Prostate gland (tissue), 2 donors: ENCODE measurements around the gene RPS6KL1. TPM values are rescaled to one million over a fixed set of nuclear protein-coding genes. Genes with fewer than 3 reads are reported as not detected.

Experiments
- DNase-seq: peaks from one replicate; pipeline ENCODE4 v3.0.0-alpha.2; 2019; ENCODE audit warnings: low spot score
- H3K27ac ChIP-seq, 2 donors: fragments of 200-600 bp; sonication (generic); 2 replicates each; pipeline ENCODE4 v1.5.1; 2017 to 2019
- H3K27me3 ChIP-seq: fragments of 200-600 bp; sonication (generic); replicated peaks from 2 replicates; pipeline ENCODE4 v1.5.1; 2019; ENCODE audit not compliant: insufficient read depth
- H3K36me3 ChIP-seq, 2 donors: fragments of 200-600 bp; sonication (generic); 1 replicate in 1 of 2; 2 replicates in 1 of 2; pipeline versions ENCODE4 v1.5.1 to v1.8.1; 2017 to 2019
- H3K4me1 ChIP-seq: fragments of 200-600 bp; sonication (generic); replicated peaks from 2 replicates; pipeline ENCODE4 v1.5.1; 2019
- H3K4me3 ChIP-seq, 2 donors: fragments of 200-600 bp; sonication (generic); 2 replicates each; pipeline ENCODE4 v1.5.1; 2017 to 2019
- H3K9me3 ChIP-seq: fragments of 200-600 bp; sonication (generic); 2 replicates; pipeline ENCODE4 v1.5.1; 2017
- CTCF ChIP-seq, 4 experiments: fragments of 200-600 bp in 2 of 4; fragments of 450-650 bp in 2 of 4; sonication (generic) in 2 of 4; IDR thresholded peaks; 1 replicate in 3 of 4; 2 replicates in 1 of 4; pipeline ENCODE4 v1.5.1; 2016 to 2019; ENCODE audit warnings: antibody characterized with exemption in 4 of 4, mild to moderate bottlenecking in 2 of 4, moderate library complexity in 2 of 4
- POLR2A ChIP-seq: fragments of 450-650 bp; IDR thresholded peaks from one replicate; pipeline ENCODE4 v1.6.1; 2016; ENCODE audit warnings: antibody characterized with exemption, mild to moderate bottlenecking
- POLR2AphosphoS5 ChIP-seq: sonication (generic); formaldehyde crosslinking; IDR thresholded peaks from one replicate; pipeline ENCODE4 v1.6.1; 2017; ENCODE audit warnings: antibody characterized with exemption
- WGBS: methylation state at CpG from one replicate; pipeline ENCODE4 v1.1.5; 2018; 5-methylcytosine and 5-hydroxymethylcytosine counted together
- intact Hi-C: fragments of 100-400 bp; cut with DNase I; formaldehyde crosslinking; loops from one replicate; pipeline ENCODE4 v1.14.2; 2022
- total RNA-seq, 2 donors: library from RNA; depleted of rRNA; stranded (reverse); fragments of >200 nt; gene quantifications; one replicate each; pipeline ENCODE4 v1.1.0, GENCODE V29; 2016

Gene RPS6KL1
- total RNA-seq, 2 donors from 2014 or later: 1.5 to 15.1 TPM

- no peak overlapping the region for H3K27ac ChIP-seq
- H3K4me3 ChIP-seq: no peak overlapping the region
- WGBS: 79% methylated on average over 11 of the region's 11 CpGs
- H3K4me1 ChIP-seq: no peaks in the 10 kb centered on the region
- no peak for TF ChIP-seq POLR2AphosphoS5
- TF ChIP-seq CTCF (IDR thresholded peaks at IDR 0.05): no peak
- no peak for TF ChIP-seq POLR2A
- intact Hi-C loops: no loop called here
- no peak for DNase-seq
- H3K9me3 ChIP-seq: no peaks in the 10 kb centered on the region
- no peaks in the 10 kb centered on the region for H3K27me3 ChIP-seq
- no peaks in the 10 kb centered on the region for H3K36me3 ChIP-seq
These were observed 1.0 kb upstream of the RPS6KL1 start for GRCh38 chr14:74924061-74924460.

GRCh38 chr14:74921987-74922751 is 891 bp downstream of the RPS6KL1 start:
- Histone ChIP-seq H3K36me3 (no peaks in the 10 kb centered on the region), H3K9me3 (no peaks in the 10 kb centered on the region), H3K4me3 (no peak overlapping the region), H3K27ac (no peak overlapping the region), H3K27me3 (no peaks in the 10 kb centered on the region), H3K4me1 (no peaks in the 10 kb centered on the region)
- DNase-seq: no peak
- TF ChIP-seq POLR2A (no peak), CTCF (IDR thresholded peaks at IDR 0.05) (no peak)
- WGBS: 88% methylated on average over 19 of the region's 19 CpGs
- intact Hi-C loops: no loop called here

GRCh38 chr14:74921053-74921620 is 1.9 kb downstream of the RPS6KL1 start:
- TF ChIP-seq POLR2A (no peak), CTCF (IDR thresholded peaks at IDR 0.05) (no peak), POLR2AphosphoS5 (no peak)
- Histone ChIP-seq H3K9me3 (no peaks in the 10 kb centered on the region), H3K4me1 (no peaks in the 10 kb centered on the region), H3K27ac (no peak overlapping the region), H3K4me3 (no peak overlapping the region), H3K27me3 (no peaks in the 10 kb centered on the region), H3K36me3 (no peaks in the 10 kb centered on the region)
- intact Hi-C loops: no loop called here
- DNase-seq: no peak
- 95% methylated on average over 19 of the region's 19 CpGs for WGBS

- no peak for DNase-seq
- no peak overlapping the region for H3K27ac ChIP-seq
- H3K4me1 ChIP-seq: no peaks in the 10 kb centered on the region
These were observed 2.8 kb downstream of the RPS6KL1 start for GRCh38 chr14:74920281-74920680.

More at GRCh38 chr14:74920281-74920680, 2.8 kb downstream of the RPS6KL1 start:
- H3K9me3 ChIP-seq: no peaks in the 10 kb centered on the region
- H3K36me3 ChIP-seq: no peaks in the 10 kb centered on the region
- intact Hi-C loops: no loop called here
- 96% methylated on average over 4 of the region's 4 CpGs for WGBS
- no peaks in the 10 kb centered on the region for H3K27me3 ChIP-seq
- no peak for TF ChIP-seq CTCF (IDR thresholded peaks at IDR 0.05)
- TF ChIP-seq POLR2AphosphoS5: no peak
- TF ChIP-seq POLR2A: no peak
- no peak overlapping the region for H3K4me3 ChIP-seq
